22Rv1 (cell line): Measurements from ENCODE around the gene COBLL1.

Experiments
- CTCF ChIP-seq: fragments of 450-650 bp; IDR thresholded peaks from 2 replicates; pipeline ENCODE4 v1.5.1; 2017; ENCODE audit warnings: mild to moderate bottlenecking
- ZFX ChIP-seq: fragments of 450-650 bp; IDR thresholded peaks from 2 replicates; pipeline ENCODE4 v1.6.1; 2017; ENCODE audit warnings: antibody characterized with exemption, borderline replicate concordance

- no peak for TF ChIP-seq CTCF
- no peak for TF ChIP-seq ZFX
Measured at GRCh38 chr2:164705412-164706167, 136.0 kb downstream of the COBLL1 start.
